ENCODE measurements around the gene CCDC50. TPM values are rescaled to one million over a fixed set of nuclear protein-coding genes. Genes with fewer than 3 reads are reported as not detected.

Gene CCDC50
- total RNA-seq, 1 donor from 2014 or later: 178 TPM

DNA sequence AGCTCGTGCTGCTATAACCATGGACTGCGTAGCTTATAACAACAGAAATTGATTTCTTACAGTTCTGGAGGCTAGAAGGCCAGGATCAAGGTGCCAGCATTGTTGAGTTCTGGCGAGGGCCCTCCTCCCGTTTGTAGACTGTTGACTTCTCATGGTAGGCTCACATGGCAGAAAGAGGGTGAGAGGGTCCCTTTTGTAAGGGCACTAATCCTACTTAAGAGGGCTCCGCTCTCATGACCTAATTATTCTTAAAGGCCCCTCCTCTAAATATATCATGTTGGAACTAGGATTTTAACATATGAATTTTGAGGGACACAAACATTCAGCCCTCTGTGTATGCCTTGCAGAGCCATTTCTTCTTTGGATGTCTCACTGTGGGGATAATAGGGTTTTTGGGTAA, 103.0 kb downstream of the CCDC50 start:
- no peak for DNase-seq (ENCODE audit: low read depth)
- Histone ChIP-seq H3K36me3 (ENCODE audit: control insufficient read depth, insufficient read depth, low read length) (no peaks in the 10 kb centered on the region), H3K27me3 (ENCODE audit: control insufficient read depth, insufficient read depth, low read length) (no peaks in the 10 kb centered on the region), H3K4me3 (ENCODE audit: low read depth, low read length) (no peak overlapping the region)
- TF ChIP-seq, protein P1, sequence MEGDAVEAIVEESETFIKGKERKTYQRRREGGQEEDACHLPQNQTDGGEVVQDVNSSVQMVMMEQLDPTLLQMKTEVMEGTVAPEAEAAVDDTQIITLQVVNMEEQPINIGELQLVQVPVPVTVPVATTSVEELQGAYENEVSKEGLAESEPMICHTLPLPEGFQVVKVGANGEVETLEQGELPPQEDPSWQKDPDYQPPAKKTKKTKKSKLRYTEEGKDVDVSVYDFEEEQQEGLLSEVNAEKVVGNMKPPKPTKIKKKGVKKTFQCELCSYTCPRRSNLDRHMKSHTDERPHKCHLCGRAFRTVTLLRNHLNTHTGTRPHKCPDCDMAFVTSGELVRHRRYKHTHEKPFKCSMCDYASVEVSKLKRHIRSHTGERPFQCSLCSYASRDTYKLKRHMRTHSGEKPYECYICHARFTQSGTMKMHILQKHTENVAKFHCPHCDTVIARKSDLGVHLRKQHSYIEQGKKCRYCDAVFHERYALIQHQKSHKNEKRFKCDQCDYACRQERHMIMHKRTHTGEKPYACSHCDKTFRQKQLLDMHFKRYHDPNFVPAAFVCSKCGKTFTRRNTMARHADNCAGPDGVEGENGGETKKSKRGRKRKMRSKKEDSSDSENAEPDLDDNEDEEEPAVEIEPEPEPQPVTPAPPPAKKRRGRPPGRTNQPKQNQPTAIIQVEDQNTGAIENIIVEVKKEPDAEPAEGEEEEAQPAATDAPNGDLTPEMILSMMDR (IDR thresholded peaks at IDR 0.05; ENCODE audit: insufficient read depth, low read length, poor library complexity, severe bottlenecking): no peak

DNA sequence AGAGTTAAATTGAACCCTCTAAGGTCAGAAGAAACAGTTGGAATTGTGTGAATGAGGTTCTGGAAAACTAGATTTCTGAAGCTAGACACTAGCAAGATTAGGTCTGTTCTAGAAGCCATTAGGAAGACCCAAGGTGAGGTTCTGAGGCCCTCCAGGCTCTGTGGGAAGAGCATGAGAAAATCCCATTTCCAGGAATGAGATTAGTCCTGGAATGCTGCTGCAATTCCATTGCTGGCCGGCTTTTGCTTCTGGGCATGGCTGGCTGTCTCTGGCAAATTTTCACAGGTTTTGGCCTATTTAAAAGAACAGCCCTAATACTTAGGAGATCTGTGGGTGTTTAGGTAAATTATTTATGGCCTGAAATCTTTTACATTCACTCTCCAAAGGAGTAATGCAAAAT, 104.8 kb downstream of the CCDC50 start:
- no peak overlapping the region for H3K4me3 ChIP-seq (ENCODE audit: low read depth, low read length)
- TF ChIP-seq, protein P1 (IDR thresholded peaks at IDR 0.05; ENCODE audit: insufficient read depth, low read length, poor library complexity, severe bottlenecking): no peak
- H3K36me3 ChIP-seq (ENCODE audit: control insufficient read depth, insufficient read depth, low read length): no peaks in the 10 kb centered on the region
- H3K27me3 ChIP-seq (ENCODE audit: control insufficient read depth, insufficient read depth, low read length): no peaks in the 10 kb centered on the region
- DNase-seq (ENCODE audit: low read depth): no peak

DNA sequence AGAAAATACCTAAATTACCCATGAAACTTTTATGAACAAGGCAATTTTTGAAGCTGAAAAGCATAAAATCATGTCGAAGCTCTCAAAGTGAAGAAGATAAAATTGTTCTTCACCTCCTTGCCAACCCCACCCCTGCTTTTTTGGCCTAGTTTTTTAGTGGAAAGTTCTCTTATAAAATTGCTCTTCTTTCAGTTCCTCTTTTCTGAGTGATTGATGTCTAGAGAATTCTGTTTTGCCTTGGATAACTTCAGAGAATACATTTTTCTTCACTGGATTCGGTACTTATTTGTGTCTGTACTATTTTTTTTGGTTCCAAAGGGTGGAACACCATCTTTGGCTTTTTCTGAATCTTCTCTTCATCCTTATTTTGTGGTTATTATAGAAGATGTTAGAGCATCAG, 106.8 kb downstream of the CCDC50 start:
- no peak for DNase-seq (ENCODE audit: low read depth)
- H3K4me3 ChIP-seq (ENCODE audit: low read depth, low read length): no peak overlapping the region
- H3K36me3 ChIP-seq (ENCODE audit: control insufficient read depth, insufficient read depth, low read length): no peaks in the 10 kb centered on the region
- TF ChIP-seq, protein P1 (IDR thresholded peaks at IDR 0.05; ENCODE audit: insufficient read depth, low read length, poor library complexity, severe bottlenecking): no peak
- no peaks in the 10 kb centered on the region for H3K27me3 ChIP-seq (ENCODE audit: control insufficient read depth, insufficient read depth, low read length)

DNA sequence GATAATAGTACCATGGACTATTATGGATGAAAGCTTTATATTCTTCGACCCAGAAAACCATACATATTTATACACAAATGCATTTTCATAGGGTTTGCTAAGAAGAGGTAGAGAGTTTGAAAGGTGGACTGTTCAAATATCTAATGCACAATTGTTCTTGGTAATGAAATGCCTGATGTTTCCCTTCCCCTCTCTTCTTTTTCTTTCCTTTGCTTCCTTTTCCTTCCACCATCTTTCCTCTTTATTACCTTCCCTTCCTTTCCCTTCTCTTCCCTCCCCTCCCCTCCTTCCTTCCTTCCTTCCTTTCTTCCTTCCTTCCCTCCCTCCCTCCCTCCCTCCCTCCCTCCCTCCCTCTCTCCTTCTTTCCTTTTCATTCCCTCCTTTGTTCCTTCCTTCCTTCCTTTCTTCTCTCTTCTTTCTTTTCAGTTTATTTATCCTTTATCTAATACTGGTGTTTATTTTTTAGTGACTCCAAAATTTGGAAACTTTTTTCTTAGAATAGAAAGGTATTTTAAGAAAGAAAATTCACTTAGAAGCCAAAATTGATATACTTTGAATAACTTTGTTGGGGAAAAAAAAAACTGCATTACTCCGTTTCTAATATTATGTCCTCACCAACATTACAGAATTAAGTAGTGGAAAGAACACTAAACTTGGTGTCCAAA, 109.1 kb downstream of the CCDC50 start:
- TF ChIP-seq, protein P1 (IDR thresholded peaks at IDR 0.05; ENCODE audit: insufficient read depth, low read length, poor library complexity, severe bottlenecking): no peak

DNA sequence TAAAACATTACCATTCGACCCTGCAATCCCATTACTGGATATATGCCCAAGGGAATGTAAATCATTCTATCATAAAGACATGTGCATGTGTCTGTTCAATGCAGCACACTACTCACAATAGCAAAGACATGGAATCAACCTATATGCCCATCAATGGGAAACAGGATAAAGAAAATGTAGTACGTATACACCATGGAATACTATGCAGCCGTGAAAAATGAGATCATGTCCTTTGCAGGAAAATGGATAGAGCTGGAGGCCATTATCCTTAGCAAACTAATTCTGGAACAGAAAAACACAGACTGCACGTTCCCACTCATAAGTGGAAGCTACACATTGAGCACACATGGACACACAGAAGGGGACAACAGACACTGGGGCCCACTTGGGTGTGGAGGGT, 111.3 kb downstream of the CCDC50 start:
- TF ChIP-seq, protein P1 (IDR thresholded peaks at IDR 0.05; ENCODE audit: insufficient read depth, low read length, poor library complexity, severe bottlenecking): no peak
- H3K4me3 ChIP-seq (ENCODE audit: low read depth, low read length): no peak overlapping the region
- no peaks in the 10 kb centered on the region for H3K27me3 ChIP-seq (ENCODE audit: control insufficient read depth, insufficient read depth, low read length)
- H3K36me3 ChIP-seq (ENCODE audit: control insufficient read depth, insufficient read depth, low read length): no peaks in the 10 kb centered on the region
- DNase-seq (ENCODE audit: low read depth): no peak

More for the DNA sequence above, 109.1 kb downstream of the CCDC50 start:
- Histone ChIP-seq H3K4me3 (ENCODE audit: low read depth, low read length) (no peak overlapping the region), H3K27me3 (ENCODE audit: control insufficient read depth, insufficient read depth, low read length) (no peaks in the 10 kb centered on the region), H3K36me3 (ENCODE audit: control insufficient read depth, insufficient read depth, low read length) (no peaks in the 10 kb centered on the region)
- DNase-seq (ENCODE audit: low read depth): no peak

DNA sequence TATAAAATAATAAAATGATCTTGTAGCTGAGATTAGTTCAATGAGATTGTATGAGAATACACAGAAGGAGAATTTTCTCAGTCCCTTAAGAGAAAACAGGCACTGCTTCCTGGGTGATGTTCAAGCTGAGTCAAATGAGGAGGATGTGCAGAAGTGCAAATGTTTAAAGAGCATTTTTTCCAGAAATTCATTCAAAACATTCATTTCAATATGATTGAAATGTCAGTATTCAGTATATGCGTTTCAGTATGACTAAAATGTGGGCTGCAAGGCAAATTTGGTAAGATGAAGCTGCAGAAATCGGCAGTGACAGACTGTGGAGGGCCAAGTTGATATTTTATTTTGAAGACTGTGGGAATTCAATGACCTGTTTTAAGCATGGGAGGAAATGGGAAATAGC, 112.5 kb downstream of the CCDC50 start:
- H3K27me3 ChIP-seq (ENCODE audit: control insufficient read depth, insufficient read depth, low read length): no peaks in the 10 kb centered on the region
- H3K36me3 ChIP-seq (ENCODE audit: control insufficient read depth, insufficient read depth, low read length): no peaks in the 10 kb centered on the region
- no peak overlapping the region for H3K4me3 ChIP-seq (ENCODE audit: low read depth, low read length)
- no peak for DNase-seq (ENCODE audit: low read depth)
- TF ChIP-seq, protein P1 (IDR thresholded peaks at IDR 0.05; ENCODE audit: insufficient read depth, low read length, poor library complexity, severe bottlenecking): no peak
